SU-DHL-6 (cell line): ENCODE measurements around the gene GALNT12.

Experiments used
- EZH2phosphoT487 ChIP-seq: fragments of 200-600 bp; sonication (generic), shearing (Covaris generic); conservative IDR thresholded peaks from 2 replicates; pipeline ENCODE4 v1.6.1; 2018; ENCODE audit warnings: mild to moderate bottlenecking, antibody characterized with exemption, low read length, moderate library complexity, mixed read lengths
- TF ChIP-seq, protein P1 (sequence below): fragments of 200-600 bp; sonication (generic); IDR thresholded peaks from one replicate; pipeline ENCODE4 v1.5.1; 2017; ENCODE audit warnings: antibody characterized with exemption, mild to moderate bottlenecking, low read length, moderate library complexity; ENCODE audit not compliant: insufficient read depth, poor library complexity, severe bottlenecking

DNA sequence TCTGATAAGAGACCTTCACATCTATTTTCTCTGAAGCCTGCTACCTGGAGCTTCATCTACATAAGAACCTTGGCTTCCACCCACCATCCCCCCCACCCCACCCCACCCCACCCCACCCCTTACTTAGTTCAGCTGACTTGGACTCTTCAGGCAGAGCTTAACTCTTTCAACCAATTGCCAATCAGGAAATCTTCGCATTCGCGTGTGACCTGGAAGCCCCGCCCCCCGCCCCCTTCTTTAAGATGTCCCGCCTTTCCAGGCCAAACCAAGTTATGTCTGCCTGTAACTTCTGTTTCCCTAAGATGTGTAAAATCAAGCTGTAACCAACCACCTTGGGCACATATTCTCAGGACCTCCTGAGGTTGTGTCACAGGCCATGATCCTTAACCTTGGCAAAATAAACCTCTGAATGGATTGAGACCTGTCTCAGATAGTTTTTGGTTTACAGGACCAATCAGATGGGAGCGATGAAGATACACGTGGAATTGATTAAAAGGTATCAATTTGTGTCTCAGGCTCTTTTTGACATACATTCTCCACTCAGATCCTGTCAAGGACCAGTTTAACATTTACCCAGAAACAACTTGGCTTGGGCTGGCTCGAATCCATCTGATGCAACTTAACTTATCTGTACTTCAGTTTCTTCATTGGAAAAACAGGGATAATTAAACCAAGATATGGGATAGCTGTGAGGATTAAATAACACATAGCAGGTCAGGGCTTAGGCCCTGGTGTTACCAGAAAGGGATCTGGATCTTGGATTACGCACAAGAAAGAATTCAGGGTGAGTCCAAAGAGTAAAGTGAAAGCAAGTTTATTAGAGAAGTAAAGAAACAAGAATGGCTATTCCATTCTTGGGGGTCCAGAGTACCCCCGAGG is 43.6 kb downstream of the GALNT12 start:
- TF ChIP-seq, protein P1, sequence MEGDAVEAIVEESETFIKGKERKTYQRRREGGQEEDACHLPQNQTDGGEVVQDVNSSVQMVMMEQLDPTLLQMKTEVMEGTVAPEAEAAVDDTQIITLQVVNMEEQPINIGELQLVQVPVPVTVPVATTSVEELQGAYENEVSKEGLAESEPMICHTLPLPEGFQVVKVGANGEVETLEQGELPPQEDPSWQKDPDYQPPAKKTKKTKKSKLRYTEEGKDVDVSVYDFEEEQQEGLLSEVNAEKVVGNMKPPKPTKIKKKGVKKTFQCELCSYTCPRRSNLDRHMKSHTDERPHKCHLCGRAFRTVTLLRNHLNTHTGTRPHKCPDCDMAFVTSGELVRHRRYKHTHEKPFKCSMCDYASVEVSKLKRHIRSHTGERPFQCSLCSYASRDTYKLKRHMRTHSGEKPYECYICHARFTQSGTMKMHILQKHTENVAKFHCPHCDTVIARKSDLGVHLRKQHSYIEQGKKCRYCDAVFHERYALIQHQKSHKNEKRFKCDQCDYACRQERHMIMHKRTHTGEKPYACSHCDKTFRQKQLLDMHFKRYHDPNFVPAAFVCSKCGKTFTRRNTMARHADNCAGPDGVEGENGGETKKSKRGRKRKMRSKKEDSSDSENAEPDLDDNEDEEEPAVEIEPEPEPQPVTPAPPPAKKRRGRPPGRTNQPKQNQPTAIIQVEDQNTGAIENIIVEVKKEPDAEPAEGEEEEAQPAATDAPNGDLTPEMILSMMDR = no peak
- no peak for TF ChIP-seq EZH2phosphoT487
